22Rv1 (cell line): Measurements from ENCODE around the gene ADH4.

Source experiments
- ZFX ChIP-seq: fragments of 450-650 bp; IDR thresholded peaks from 2 replicates; pipeline ENCODE4 v1.6.1; 2017; ENCODE audit warnings: antibody characterized with exemption, borderline replicate concordance
- TF ChIP-seq, protein P1 (sequence below): fragments of 450-650 bp; IDR thresholded peaks from 2 replicates; pipeline ENCODE4 v1.5.1; 2017; ENCODE audit warnings: mild to moderate bottlenecking

DNA sequence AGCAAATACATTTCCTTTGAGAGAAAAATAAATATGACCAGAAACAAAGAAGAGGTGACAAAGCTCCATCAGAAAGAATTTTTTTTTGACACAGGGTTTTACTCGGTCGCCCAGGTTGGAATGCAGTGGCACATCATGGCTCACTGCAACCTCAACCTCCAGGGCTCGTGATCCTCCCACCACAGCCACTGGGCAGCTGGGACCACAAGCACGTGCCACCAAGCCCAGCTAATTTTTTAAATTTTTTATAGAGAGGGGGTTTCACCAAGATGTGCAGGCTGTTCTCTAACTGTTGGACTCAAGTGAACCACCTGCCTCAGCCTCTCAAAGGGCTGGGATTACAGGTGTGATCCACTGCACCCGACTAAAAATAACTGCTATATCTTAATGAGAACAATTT lies 65.8 kb downstream of the ADH4 start:
- TF ChIP-seq, protein P1, sequence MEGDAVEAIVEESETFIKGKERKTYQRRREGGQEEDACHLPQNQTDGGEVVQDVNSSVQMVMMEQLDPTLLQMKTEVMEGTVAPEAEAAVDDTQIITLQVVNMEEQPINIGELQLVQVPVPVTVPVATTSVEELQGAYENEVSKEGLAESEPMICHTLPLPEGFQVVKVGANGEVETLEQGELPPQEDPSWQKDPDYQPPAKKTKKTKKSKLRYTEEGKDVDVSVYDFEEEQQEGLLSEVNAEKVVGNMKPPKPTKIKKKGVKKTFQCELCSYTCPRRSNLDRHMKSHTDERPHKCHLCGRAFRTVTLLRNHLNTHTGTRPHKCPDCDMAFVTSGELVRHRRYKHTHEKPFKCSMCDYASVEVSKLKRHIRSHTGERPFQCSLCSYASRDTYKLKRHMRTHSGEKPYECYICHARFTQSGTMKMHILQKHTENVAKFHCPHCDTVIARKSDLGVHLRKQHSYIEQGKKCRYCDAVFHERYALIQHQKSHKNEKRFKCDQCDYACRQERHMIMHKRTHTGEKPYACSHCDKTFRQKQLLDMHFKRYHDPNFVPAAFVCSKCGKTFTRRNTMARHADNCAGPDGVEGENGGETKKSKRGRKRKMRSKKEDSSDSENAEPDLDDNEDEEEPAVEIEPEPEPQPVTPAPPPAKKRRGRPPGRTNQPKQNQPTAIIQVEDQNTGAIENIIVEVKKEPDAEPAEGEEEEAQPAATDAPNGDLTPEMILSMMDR: no peak
- no peak for TF ChIP-seq ZFX
